HL-60 (cell line): Measurements from ENCODE around the gene TMEM176B.

Experiments used
- DNase-seq, 2 experiments: peaks; one replicate each; pipeline ENCODE4 v3.0.0-alpha.2; 2010 to 2020; ENCODE audit warnings: low read depth in 1 of 2, low spot score in 1 of 2
- H3K27ac ChIP-seq: fragments of 250-450 bp; sonication (Bioruptor Pico); replicated peaks from 2 replicates; pipeline ENCODE4 v1.5.1; 2020; ENCODE audit warnings: mild to moderate bottlenecking, moderate library complexity
- H3K27me3 ChIP-seq: fragments of 250-450 bp; sonication (Bioruptor Pico); 2 replicates; pipeline ENCODE4 v1.5.1; 2021; ENCODE audit warnings: mild to moderate bottlenecking, moderate library complexity; ENCODE audit not compliant: insufficient read depth, poor library complexity, severe bottlenecking
- H3K4me3 ChIP-seq: replicated peaks from 2 replicates; pipeline ENCODE4 v1.5.1; 2011; ENCODE audit warnings: mild to moderate bottlenecking, control low read depth, low read length; ENCODE audit not compliant: insufficient read depth
- GABPA ChIP-seq: IDR thresholded peaks from 2 replicates; pipeline ENCODE4 v1.6.1; 2012; ENCODE audit warnings: low read depth
- POLR2AphosphoS5 ChIP-seq: IDR thresholded peaks from 2 replicates; pipeline ENCODE4 v1.6.1; 2012; ENCODE audit warnings: low read depth
- SPI1 ChIP-seq: IDR thresholded peaks from 2 replicates; pipeline ENCODE4 v1.6.1; 2012; ENCODE audit warnings: low read depth, mild to moderate bottlenecking, borderline replicate concordance
- long read RNA-seq: library from polyadenylated mRNA; unstranded; transcript quantifications from one replicate; pipeline ENCODE4 v2.0.0, GENCODE V29; 2020
- TF ChIP-seq, protein P1 (sequence below): IDR thresholded peaks from one replicate; pipeline ENCODE4 v1.5.1; 2011; ENCODE audit warnings: low read length, control low read depth, inconsistent platforms; ENCODE audit not compliant: insufficient read depth
- TF ChIP-seq, protein P2 (sequence below): IDR thresholded peaks from 2 replicates; pipeline ENCODE4 v1.6.1; 2012; ENCODE audit warnings: low read depth; ENCODE audit not compliant: insufficient replicate concordance

TMEM176B gene
- long read RNA-seq = 0 reads

DNA sequence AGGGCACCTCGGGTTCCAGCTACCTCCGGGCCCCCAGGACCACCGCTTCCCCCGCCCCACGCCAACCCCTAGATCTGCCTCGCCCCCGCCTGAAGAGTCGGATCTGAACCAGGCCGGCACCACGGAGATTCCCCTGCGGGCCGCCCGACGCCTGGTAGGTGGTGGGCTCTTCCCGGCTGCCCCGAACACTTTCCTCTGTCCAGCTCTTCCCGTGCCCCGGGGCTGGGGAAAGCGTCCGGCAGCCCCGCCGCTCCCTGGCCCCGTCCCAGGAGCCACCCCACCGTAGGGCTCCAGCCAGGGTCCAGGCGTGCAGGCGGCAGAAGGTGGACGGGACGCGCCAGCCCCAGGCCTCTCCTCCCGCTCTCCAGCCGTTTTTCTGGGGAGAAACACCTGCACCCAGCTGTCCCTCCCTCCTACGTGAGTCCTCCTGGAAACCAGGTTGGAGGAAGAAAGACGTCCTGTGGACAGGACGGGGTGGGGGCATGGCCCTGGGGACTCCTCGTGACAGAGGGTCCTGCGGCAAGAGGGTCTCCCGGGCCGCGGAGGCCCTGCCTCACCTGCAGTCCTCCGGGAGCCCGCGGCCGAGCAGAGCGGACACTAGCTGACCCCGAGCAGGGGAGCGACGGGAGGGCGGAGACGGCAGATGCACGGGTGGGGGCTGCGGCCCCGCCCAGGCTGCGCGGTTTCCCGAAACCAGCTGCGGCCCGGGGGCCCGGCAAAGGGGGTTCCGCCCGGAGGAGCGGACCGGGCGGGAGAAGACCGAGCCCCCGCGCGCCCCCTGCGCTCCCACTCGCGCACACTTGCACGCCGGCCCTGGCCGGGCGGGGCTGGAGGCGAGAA is at the start of gene TMEM176B:
TMEM176B (minus strand) TSS at position 624 of the 840 bp plus-strand sequence. CDS start 3,795 bp downstream, outside the sequence.
- no peak within 1 kb of the TSS for H3K27ac ChIP-seq
- DNase-seq = no peak
- no peak for TF ChIP-seq SPI1
- TF ChIP-seq, protein P1, sequence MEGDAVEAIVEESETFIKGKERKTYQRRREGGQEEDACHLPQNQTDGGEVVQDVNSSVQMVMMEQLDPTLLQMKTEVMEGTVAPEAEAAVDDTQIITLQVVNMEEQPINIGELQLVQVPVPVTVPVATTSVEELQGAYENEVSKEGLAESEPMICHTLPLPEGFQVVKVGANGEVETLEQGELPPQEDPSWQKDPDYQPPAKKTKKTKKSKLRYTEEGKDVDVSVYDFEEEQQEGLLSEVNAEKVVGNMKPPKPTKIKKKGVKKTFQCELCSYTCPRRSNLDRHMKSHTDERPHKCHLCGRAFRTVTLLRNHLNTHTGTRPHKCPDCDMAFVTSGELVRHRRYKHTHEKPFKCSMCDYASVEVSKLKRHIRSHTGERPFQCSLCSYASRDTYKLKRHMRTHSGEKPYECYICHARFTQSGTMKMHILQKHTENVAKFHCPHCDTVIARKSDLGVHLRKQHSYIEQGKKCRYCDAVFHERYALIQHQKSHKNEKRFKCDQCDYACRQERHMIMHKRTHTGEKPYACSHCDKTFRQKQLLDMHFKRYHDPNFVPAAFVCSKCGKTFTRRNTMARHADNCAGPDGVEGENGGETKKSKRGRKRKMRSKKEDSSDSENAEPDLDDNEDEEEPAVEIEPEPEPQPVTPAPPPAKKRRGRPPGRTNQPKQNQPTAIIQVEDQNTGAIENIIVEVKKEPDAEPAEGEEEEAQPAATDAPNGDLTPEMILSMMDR = no peak
- no peak for TF ChIP-seq POLR2AphosphoS5
- TF ChIP-seq, protein P2, sequence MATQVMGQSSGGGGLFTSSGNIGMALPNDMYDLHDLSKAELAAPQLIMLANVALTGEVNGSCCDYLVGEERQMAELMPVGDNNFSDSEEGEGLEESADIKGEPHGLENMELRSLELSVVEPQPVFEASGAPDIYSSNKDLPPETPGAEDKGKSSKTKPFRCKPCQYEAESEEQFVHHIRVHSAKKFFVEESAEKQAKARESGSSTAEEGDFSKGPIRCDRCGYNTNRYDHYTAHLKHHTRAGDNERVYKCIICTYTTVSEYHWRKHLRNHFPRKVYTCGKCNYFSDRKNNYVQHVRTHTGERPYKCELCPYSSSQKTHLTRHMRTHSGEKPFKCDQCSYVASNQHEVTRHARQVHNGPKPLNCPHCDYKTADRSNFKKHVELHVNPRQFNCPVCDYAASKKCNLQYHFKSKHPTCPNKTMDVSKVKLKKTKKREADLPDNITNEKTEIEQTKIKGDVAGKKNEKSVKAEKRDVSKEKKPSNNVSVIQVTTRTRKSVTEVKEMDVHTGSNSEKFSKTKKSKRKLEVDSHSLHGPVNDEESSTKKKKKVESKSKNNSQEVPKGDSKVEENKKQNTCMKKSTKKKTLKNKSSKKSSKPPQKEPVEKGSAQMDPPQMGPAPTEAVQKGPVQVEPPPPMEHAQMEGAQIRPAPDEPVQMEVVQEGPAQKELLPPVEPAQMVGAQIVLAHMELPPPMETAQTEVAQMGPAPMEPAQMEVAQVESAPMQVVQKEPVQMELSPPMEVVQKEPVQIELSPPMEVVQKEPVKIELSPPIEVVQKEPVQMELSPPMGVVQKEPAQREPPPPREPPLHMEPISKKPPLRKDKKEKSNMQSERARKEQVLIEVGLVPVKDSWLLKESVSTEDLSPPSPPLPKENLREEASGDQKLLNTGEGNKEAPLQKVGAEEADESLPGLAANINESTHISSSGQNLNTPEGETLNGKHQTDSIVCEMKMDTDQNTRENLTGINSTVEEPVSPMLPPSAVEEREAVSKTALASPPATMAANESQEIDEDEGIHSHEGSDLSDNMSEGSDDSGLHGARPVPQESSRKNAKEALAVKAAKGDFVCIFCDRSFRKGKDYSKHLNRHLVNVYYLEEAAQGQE = no peak
- no peak for TF ChIP-seq GABPA
- H3K27me3 ChIP-seq = peaks cover 24% of the 10 kb centered on the region
- H3K4me3 ChIP-seq = no peak within 1 kb of the TSS

DNA sequence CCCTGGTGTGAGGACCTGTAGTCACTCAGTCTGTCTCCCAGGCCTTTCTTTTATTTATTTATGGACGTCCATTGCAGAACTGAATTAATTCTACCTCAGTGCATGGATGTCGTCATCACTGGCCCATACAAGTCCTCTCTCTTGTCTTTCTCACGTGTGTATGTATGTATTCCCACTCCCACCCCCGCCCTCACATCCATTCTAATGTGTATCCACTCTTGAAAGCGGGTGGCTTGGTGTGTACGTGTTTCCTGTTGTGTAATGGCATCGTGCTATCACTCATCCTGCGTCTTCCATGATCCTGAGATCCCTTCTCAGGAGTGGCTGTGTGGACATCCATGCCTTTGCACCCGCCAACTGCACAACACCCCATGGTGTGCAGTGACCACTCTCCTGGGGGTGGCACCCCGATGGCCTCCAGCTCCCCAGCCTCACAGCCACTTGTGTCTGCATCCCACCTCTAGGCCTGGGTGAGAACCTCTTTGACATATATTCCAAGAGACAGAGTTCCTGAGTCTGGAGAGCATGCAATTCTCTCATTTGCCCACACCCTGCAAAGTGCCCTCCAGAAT is 49.1 kb upstream of the TMEM176B start:
- Histone ChIP-seq H3K4me3 (no peak overlapping the region), H3K27ac (no peak overlapping the region), H3K27me3 (no peaks in the 10 kb centered on the region)
- DNase-seq = no peak
- TF ChIP-seq, protein P1 = no peak
- no peak for TF ChIP-seq GABPA
- no peak for TF ChIP-seq POLR2AphosphoS5
- TF ChIP-seq, protein P2 = no peak

DNA sequence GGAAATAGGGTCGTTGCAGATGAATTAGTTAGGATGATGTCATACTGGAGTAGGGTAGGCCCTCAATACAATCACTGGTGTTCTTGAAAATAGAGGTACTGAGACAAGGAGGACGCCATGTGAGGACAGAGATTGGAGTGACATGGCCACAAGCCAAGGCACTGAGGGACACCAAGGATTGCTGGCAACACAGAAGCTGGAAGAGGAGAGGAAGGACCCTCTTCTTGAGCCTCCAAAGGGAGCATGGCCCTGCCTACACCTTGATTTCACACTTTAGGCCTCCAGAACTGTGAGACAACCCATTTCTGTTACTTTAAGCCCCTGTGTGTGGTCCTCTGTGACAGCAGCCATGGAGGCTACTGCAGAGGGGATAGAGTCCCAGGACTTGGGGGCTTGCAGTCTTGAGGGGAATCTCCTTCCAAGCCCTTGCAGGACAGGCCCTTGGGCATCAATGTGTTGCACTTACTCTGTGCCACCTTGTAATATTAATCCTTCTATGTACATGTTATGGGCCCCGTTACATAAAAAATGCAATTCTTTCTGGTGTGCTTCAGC is 48.5 kb upstream of the TMEM176B start:
- Histone ChIP-seq H3K27ac (no peak overlapping the region), H3K4me3 (no peak overlapping the region), H3K27me3 (no peaks in the 10 kb centered on the region)
- TF ChIP-seq SPI1 (no peak), GABPA (no peak), POLR2AphosphoS5 (no peak)
- TF ChIP-seq, protein P1 = no peak
- TF ChIP-seq, protein P2 = no peak
- DNase-seq = no peak
